Loucy (cell line): ENCODE measurements around the gene SKOR1.

Experiments used
- H2AFZ ChIP-seq: fragments of 200-600 bp; sonication (generic); 2 replicates; pipeline ENCODE4 v1.6.0; 2016; ENCODE audit warnings: antibody characterized with exemption, mild to moderate bottlenecking, low read length, moderate library complexity
- H3F3A ChIP-seq: fragments of 200-600 bp; 2 replicates; pipeline ENCODE4 v1.6.0; 2016; ENCODE audit warnings: antibody characterized with exemption, low read depth, mild to moderate bottlenecking
- H3K27me3 ChIP-seq: fragments of 200-600 bp; sonication (generic); 2 replicates; pipeline ENCODE4 v1.6.1; 2014; ENCODE audit warnings: low read length, mild to moderate bottlenecking; ENCODE audit not compliant: insufficient read depth, poor library complexity, severe bottlenecking
- H3K36me3 ChIP-seq: fragments of 200-600 bp; sonication (generic); 2 replicates; pipeline ENCODE4 v1.6.1; 2016; ENCODE audit warnings: low read length; ENCODE audit not compliant: insufficient read depth
- H3K4me1 ChIP-seq: fragments of 200-600 bp; sonication (generic); 2 replicates; pipeline ENCODE4 v1.5.1; 2014; ENCODE audit warnings: low read length, mild to moderate bottlenecking; ENCODE audit not compliant: insufficient read depth, poor library complexity, severe bottlenecking
- H3K4me2 ChIP-seq: fragments of 200-600 bp; sonication (generic); 2 replicates; pipeline ENCODE4 v1.6.0; 2014; ENCODE audit warnings: antibody characterized with exemption, low read length, low read depth, mild to moderate bottlenecking; ENCODE audit not compliant: poor library complexity, severe bottlenecking
- H3K4me3 ChIP-seq: fragments of 200-600 bp; sonication (generic); 2 replicates; pipeline ENCODE4 v1.5.1; 2014; ENCODE audit warnings: low read length, mild to moderate bottlenecking, mixed read lengths; ENCODE audit not compliant: poor library complexity, severe bottlenecking
- H3K79me2 ChIP-seq: fragments of 200-600 bp; sonication (generic); 2 replicates; pipeline ENCODE4 v1.6.1; 2014; ENCODE audit warnings: low read length; ENCODE audit not compliant: insufficient read depth
- H3K9ac ChIP-seq: fragments of 200-600 bp; sonication (generic); 2 replicates; pipeline ENCODE4 v1.6.0; 2014; ENCODE audit warnings: mild to moderate bottlenecking, low read depth, low read length, moderate library complexity; ENCODE audit not compliant: poor library complexity, severe bottlenecking
- H3K9me2 ChIP-seq: fragments of 200-600 bp; sonication (generic); replicated peaks from 2 replicates; pipeline ENCODE4 v1.6.1; 2016; ENCODE audit warnings: low read depth, low read length, mixed read lengths
- H3K9me3 ChIP-seq: fragments of 200-600 bp; sonication (generic); 2 replicates; pipeline ENCODE4 v1.6.1; 2014; ENCODE audit warnings: mild to moderate bottlenecking, antibody characterized with exemption, low read length, low read depth; ENCODE audit not compliant: insufficient read depth
- H4K20me1 ChIP-seq: fragments of 200-600 bp; sonication (generic); 2 replicates; pipeline ENCODE4 v1.6.0; 2014; ENCODE audit warnings: antibody characterized with exemption, low read length, mild to moderate bottlenecking; ENCODE audit not compliant: insufficient read depth, poor library complexity, severe bottlenecking
- CTCF ChIP-seq: fragments of 200-600 bp; sonication (generic); conservative IDR thresholded peaks from 2 replicates; pipeline ENCODE4 v1.5.1; 2014; ENCODE audit warnings: mild to moderate bottlenecking, antibody characterized with exemption, low read length
- EZH2phosphoT487 ChIP-seq: fragments of 200-600 bp; IDR thresholded peaks from 2 replicates; pipeline ENCODE4 v1.6.1; 2018; ENCODE audit warnings: antibody characterized with exemption, mild to moderate bottlenecking, moderate library complexity, borderline replicate concordance

Gene SKOR1

GRCh38 chr15:67825881-67826716 is 790 bp downstream of the SKOR1 start:
- no peak overlapping the region for H3K4me2 ChIP-seq
- peaks cover 21% of the 10 kb centered on the region for H3K4me1 ChIP-seq

GRCh38 chr15:67826717-67827561 is 1.6 kb downstream of the SKOR1 start:
- no peak overlapping the region for H3K9ac ChIP-seq
- H3K9me3 ChIP-seq: no peaks in the 10 kb centered on the region
- H3K4me3 ChIP-seq: no peak overlapping the region
- H3K36me3 ChIP-seq: no peaks in the 10 kb centered on the region
- no peaks in the 10 kb centered on the region for H3F3A ChIP-seq
- TF ChIP-seq EZH2phosphoT487 (no peak), CTCF (no peak)
- no peak overlapping the region for H2AFZ ChIP-seq
- peaks cover 28% of the 10 kb centered on the region for H3K4me1 ChIP-seq
- H3K9me2 ChIP-seq: no peaks in the 10 kb centered on the region
- no peaks in the 10 kb centered on the region for H3K27me3 ChIP-seq
- H3K79me2 ChIP-seq: no peaks in the 10 kb centered on the region
- H4K20me1 ChIP-seq: no peaks in the 10 kb centered on the region
- no peak overlapping the region for H3K4me2 ChIP-seq

More at GRCh38 chr15:67825881-67826716, 790 bp downstream of the SKOR1 start:
- no peaks in the 10 kb centered on the region for H3K9me3 ChIP-seq
- no peaks in the 10 kb centered on the region for H3F3A ChIP-seq
- no peak overlapping the region for H3K4me3 ChIP-seq
- H4K20me1 ChIP-seq: no peaks in the 10 kb centered on the region
- H2AFZ ChIP-seq: no peak overlapping the region
- H3K36me3 ChIP-seq: no peaks in the 10 kb centered on the region
- H3K27me3 ChIP-seq: no peaks in the 10 kb centered on the region
- TF ChIP-seq EZH2phosphoT487 (no peak), CTCF (no peak)
- no peaks in the 10 kb centered on the region for H3K9me2 ChIP-seq
- H3K79me2 ChIP-seq: no peaks in the 10 kb centered on the region
- no peak overlapping the region for H3K9ac ChIP-seq

- TF ChIP-seq EZH2phosphoT487 (no peak), CTCF (no peak)
- no peak overlapping the region for H3K9ac ChIP-seq
- H3K9me2 ChIP-seq: no peaks in the 10 kb centered on the region
- H3K36me3 ChIP-seq: no peaks in the 10 kb centered on the region
- no peaks in the 10 kb centered on the region for H3K79me2 ChIP-seq
- no peaks in the 10 kb centered on the region for H3K27me3 ChIP-seq
- H3F3A ChIP-seq: no peaks in the 10 kb centered on the region
- no peaks in the 10 kb centered on the region for H3K9me3 ChIP-seq
- no peak overlapping the region for H3K4me3 ChIP-seq
- no peak overlapping the region for H3K4me2 ChIP-seq
- H4K20me1 ChIP-seq: no peaks in the 10 kb centered on the region
- H3K4me1 ChIP-seq: peaks cover 32% of the 10 kb centered on the region
- no peak overlapping the region for H2AFZ ChIP-seq
Observed at GRCh38 chr15:67827562-67828277, 2.4 kb downstream of the SKOR1 start.
